Measurements from ENCODE around the gene TMEM72.

The TMEM72 gene

GRCh38 chr10:44981172-44982113 lies 70.3 kb downstream of the TMEM72 start:
- DNase-seq = no peak

- no peak for DNase-seq
Observed at GRCh38 chr10:44982114-44982460, 71.0 kb downstream of the TMEM72 start.

GRCh38 chr10:44982496-44982895 lies 71.4 kb downstream of the TMEM72 start:
- DNase-seq = no peak

GRCh38 chr10:44983066-44983894 lies 72.1 kb downstream of the TMEM72 start:
- no peak for DNase-seq

GRCh38 chr10:44983895-44984278 lies 72.8 kb downstream of the TMEM72 start:
- no peak for DNase-seq

- DNase-seq = no peak
Observed at GRCh38 chr10:44984671-44985101, 73.5 kb downstream of the TMEM72 start.

- no peak for DNase-seq
Observed at GRCh38 chr10:44985175-44985681, 74.1 kb downstream of the TMEM72 start.

- no peak for DNase-seq
Observed at GRCh38 chr10:44986179-44986578, 75.0 kb downstream of the TMEM72 start.

All from stimulated activated CD4-positive, alpha-beta T cell treated with anti-CD3 and anti-CD28 coated beads, Interleukin-12 subunit alpha, Interleukin-12 subunit beta, amount 100 ng/mL, for 4 hours (primary cell).